Body of pancreas (tissue), 4 donors: ENCODE results near the gene NUBP2. TPM values are rescaled to one million over a fixed set of nuclear protein-coding genes. Genes with fewer than 3 reads are reported as not detected.

Experiments used
- ATAC-seq: fragments of 150-250 bp; one replicate; pipeline ENCODE4 v1.9.1; 2016
- DNase-seq, 4 donors: peaks; one replicate each; pipeline ENCODE4 v3.0.0-alpha.2; 2019
- H3K27ac ChIP-seq, 4 donors: fragments of 200-600 bp; sonication (generic); 1 replicate in 3 of 4; 2 replicates in 1 of 4; pipeline versions ENCODE4 v1.5.1 to v1.6.1; 2016 to 2019; ENCODE audit warnings: mild to moderate bottlenecking in 1 of 4, mixed read lengths in 1 of 4, moderate library complexity in 1 of 4
- H3K27me3 ChIP-seq, 2 donors: fragments of 200-600 bp; sonication (generic); one replicate each; pipeline ENCODE4 v1.6.0; 2016; ENCODE audit warnings: mild to moderate bottlenecking in 1 of 2
- H3K36me3 ChIP-seq, 2 donors: fragments of 200-600 bp; sonication (generic); replicated peaks in 1 of 2; 2 replicates each; pipeline ENCODE4 v1.5.1; 2016; ENCODE audit warnings: low read depth in 2 of 2; ENCODE audit not compliant: insufficient read depth in 1 of 2
- H3K4me1 ChIP-seq: fragments of 200-600 bp; sonication (generic); one replicate; pipeline ENCODE4 v1.6.0; 2016
- H3K4me3 ChIP-seq, 2 donors: fragments of 200-600 bp; sonication (generic); 1 replicate in 1 of 2; 2 replicates in 1 of 2; pipeline ENCODE4 v1.5.1; 2016 to 2019
- H3K9me3 ChIP-seq, 3 donors: fragments of 200-600 bp; sonication (generic); 1 replicate in 2 of 3; 2 replicates in 1 of 3; pipeline ENCODE4 v1.5.1; 2016
- POLR2A ChIP-seq, 3 donors: fragments of 450-650 bp; IDR thresholded peaks; one replicate each; pipeline ENCODE4 v1.6.1; 2016; ENCODE audit warnings: antibody characterized with exemption in 3 of 3, mild to moderate bottlenecking in 2 of 3
- WGBS, 2 donors: methylation state at CpG; one replicate each; pipeline ENCODE4 v1.1.5; 2017; 5-methylcytosine and 5-hydroxymethylcytosine counted together
- intact Hi-C: fragments of 100-400 bp; cut with DNase I; formaldehyde crosslinking; loops from one replicate; pipeline ENCODE4 v1.15.1; 2023
- total RNA-seq, 2 donors: library from RNA; depleted of rRNA; stranded (reverse); fragments of >200 nt; gene quantifications; one replicate each; pipeline ENCODE4 v1.1.0, GENCODE V29; 2016
- TF ChIP-seq, protein P1 (sequence below), 7 experiments: fragments of 450-650 bp in 4 of 7; fragments of 200-600 bp in 3 of 7; sonication (generic) in 3 of 7; IDR thresholded peaks; one replicate each; pipeline ENCODE4 v1.5.1; 2016 to 2019; ENCODE audit warnings: antibody characterized with exemption in 7 of 7

The NUBP2 gene
- total RNA-seq, 2 donors from 2014 or later: 61.0 to 72.6 TPM

DNA sequence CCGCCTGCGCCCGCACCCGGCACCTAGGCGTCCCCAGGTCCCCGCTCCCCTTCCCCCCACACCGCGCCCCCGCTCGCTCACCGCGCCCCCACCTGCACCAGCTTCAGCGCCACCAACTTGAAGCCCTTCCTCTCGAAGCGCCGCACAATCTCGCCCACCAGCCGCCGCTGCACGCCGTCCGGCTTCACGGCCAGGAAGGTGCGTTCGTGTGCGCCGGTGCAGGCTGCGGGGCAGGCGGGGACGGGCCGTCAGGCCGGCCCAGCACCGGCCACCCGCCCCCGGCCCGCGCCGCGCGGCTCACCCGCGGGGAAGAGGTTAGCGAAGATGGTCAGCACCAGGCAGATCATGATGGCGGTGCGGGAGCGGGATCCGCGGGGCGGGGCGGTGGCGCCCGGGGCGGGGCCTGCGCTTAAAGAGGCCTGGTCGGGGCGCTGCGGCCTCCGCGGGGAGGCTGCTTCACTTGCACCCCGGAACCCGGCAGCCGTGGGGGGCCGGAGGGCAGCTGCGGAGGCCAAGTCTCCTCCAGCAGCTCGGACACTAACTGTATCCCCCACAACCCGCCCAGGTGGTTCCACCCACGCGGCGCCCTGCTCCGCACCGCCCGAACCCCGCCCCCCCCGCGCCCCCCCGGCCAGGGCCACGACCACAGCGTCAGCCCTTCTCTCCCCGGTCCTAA lies 11.4 kb upstream of the NUBP2 start, which contains the start of gene NME3:
TSS of gene NME3 (minus strand) at position 356 of the 676 bp plus-strand sequence. CDS start at position 347, 9 bp downstream.
- intact Hi-C loops: no loop called here
- H3K27me3 ChIP-seq: no peaks in the 10 kb centered on the region
- peak within 1 kb of the TSS; percentile 81 to 96 (median 94) for H3K27ac ChIP-seq

GRCh38 chr16:1771864-1772361 lies 10.8 kb upstream of the NUBP2 start:
- WGBS, 2 donors: 6 to 8% methylated on average over 11 to 22 of the region's 22 CpGs
- Histone ChIP-seq H3K4me1 (peaks cover 48% of the 10 kb centered on the region), H3K9me3 (no peaks in the 10 kb centered on the region), H3K4me3 (peak overlapping the region; percentile 77 to 95), H3K36me3 (peaks cover 4% of the 10 kb centered on the region in 2 donors), H3K27me3 (no peaks in the 10 kb centered on the region), H3K27ac (peak overlapping the region in 3 of 4 donors; percentile 81 to 96 (median 96))
- ATAC-seq (no peak), DNase-seq (no peak)
- intact Hi-C loops: no loop called here
- TF ChIP-seq POLR2A (IDR thresholded peaks at IDR 0.05): no peak
- TF ChIP-seq, protein P1, sequence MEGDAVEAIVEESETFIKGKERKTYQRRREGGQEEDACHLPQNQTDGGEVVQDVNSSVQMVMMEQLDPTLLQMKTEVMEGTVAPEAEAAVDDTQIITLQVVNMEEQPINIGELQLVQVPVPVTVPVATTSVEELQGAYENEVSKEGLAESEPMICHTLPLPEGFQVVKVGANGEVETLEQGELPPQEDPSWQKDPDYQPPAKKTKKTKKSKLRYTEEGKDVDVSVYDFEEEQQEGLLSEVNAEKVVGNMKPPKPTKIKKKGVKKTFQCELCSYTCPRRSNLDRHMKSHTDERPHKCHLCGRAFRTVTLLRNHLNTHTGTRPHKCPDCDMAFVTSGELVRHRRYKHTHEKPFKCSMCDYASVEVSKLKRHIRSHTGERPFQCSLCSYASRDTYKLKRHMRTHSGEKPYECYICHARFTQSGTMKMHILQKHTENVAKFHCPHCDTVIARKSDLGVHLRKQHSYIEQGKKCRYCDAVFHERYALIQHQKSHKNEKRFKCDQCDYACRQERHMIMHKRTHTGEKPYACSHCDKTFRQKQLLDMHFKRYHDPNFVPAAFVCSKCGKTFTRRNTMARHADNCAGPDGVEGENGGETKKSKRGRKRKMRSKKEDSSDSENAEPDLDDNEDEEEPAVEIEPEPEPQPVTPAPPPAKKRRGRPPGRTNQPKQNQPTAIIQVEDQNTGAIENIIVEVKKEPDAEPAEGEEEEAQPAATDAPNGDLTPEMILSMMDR (IDR thresholded peaks at IDR 0.05): no peak

More for the DNA sequence above, 11.4 kb upstream of the NUBP2 start, which contains the start of gene NME3:
- H3K9me3 ChIP-seq: no peaks in the 10 kb centered on the region
- DNase-seq (peak; percentile 74 to 79 (median 78)), ATAC-seq (peak; percentile 45)
- peak within 1 kb of the TSS; percentile 77 to 95 for H3K4me3 ChIP-seq
- H3K36me3 ChIP-seq: peaks cover 3 to 4% of the 10 kb centered on the region in 2 donors
- peaks cover 48% of the 10 kb centered on the region for H3K4me1 ChIP-seq
- 0% methylated on average over 7 to 74 of the region's 79 CpGs for WGBS, 2 donors
- TF ChIP-seq, protein P1 (IDR thresholded peaks at IDR 0.05): no peak
- TF ChIP-seq POLR2A (IDR thresholded peaks at IDR 0.05): peak in 1 of 3 donors; percentile 25

- Histone ChIP-seq H3K9me3 (no peaks in the 10 kb centered on the region), H3K36me3 (peaks cover 7 to 8% of the 10 kb centered on the region in 2 donors), H3K4me3 (peak within 1 kb of the TSS; percentile 77 to 95), H3K4me1 (peaks cover 48% of the 10 kb centered on the region), H3K27me3 (no peaks in the 10 kb centered on the region), H3K27ac (peak within 1 kb of the TSS; percentile 81 to 96 (median 94))
- TF ChIP-seq POLR2A (IDR thresholded peaks at IDR 0.05): no peak
- TF ChIP-seq, protein P1 (IDR thresholded peaks at IDR 0.05): no peak
- ATAC-seq (peak; percentile 2), DNase-seq (no peak)
- 1% methylated on average over 21 to 41 of the region's 53 CpGs for WGBS, 2 donors
- intact Hi-C loops: no loop called here
These were observed 10.3 kb upstream of the NUBP2 start, which contains the start of gene EME2 for GRCh38 chr16:1772362-1772907. Gene EME2, plus strand, starts transcription at chr16:1772810. Its CDS starts 418 bp downstream, at chr16:1773228.

- H3K36me3 ChIP-seq: peaks cover 8 to 9% of the 10 kb centered on the region in 2 donors
- H3K27me3 ChIP-seq: no peaks in the 10 kb centered on the region
- intact Hi-C loops: no loop called here
- TF ChIP-seq, protein P1 (IDR thresholded peaks at IDR 0.05): peak; percentile 71 to 83 (median 73)
- peak; percentile 47 to 77 (median 72) for TF ChIP-seq POLR2A (IDR thresholded peaks at IDR 0.05)
- H3K4me1 ChIP-seq: peaks cover 48% of the 10 kb centered on the region
- ATAC-seq (peak; percentile 76), DNase-seq (peak; percentile 86 to 87 (median 86))
- peak within 1 kb of the TSS; percentile 81 to 96 (median 94) for H3K27ac ChIP-seq
- H3K9me3 ChIP-seq: no peaks in the 10 kb centered on the region
- peak within 1 kb of the TSS; percentile 77 to 95 for H3K4me3 ChIP-seq
- WGBS, 2 donors: 0% methylated on average over 3 to 88 of the region's 108 CpGs
These were observed 9.7 kb upstream of the NUBP2 start, which contains the start of gene MRPS34 for GRCh38 chr16:1772908-1773702. Gene MRPS34, minus strand, starts transcription at chr16:1773134. Its CDS starts 15 bp downstream, at chr16:1773119.
